OCI-LY3 (cell line): Measurements from ENCODE around the gene ADAMTS14.

Experiments
- EZH2phosphoT487 ChIP-seq: fragments of 200-600 bp; shearing (Covaris generic); IDR thresholded peaks from 2 replicates; pipeline ENCODE4 v1.6.1; 2018; ENCODE audit warnings: antibody characterized with exemption, mixed run types, low read depth
- TF ChIP-seq, protein P1 (sequence below): fragments of 200-600, 300-600 bp; sonication (generic); IDR thresholded peaks from 2 replicates; pipeline ENCODE4 v1.5.1; 2014; ENCODE audit warnings: antibody characterized with exemption, low read length, low read depth

- TF ChIP-seq, protein P1, sequence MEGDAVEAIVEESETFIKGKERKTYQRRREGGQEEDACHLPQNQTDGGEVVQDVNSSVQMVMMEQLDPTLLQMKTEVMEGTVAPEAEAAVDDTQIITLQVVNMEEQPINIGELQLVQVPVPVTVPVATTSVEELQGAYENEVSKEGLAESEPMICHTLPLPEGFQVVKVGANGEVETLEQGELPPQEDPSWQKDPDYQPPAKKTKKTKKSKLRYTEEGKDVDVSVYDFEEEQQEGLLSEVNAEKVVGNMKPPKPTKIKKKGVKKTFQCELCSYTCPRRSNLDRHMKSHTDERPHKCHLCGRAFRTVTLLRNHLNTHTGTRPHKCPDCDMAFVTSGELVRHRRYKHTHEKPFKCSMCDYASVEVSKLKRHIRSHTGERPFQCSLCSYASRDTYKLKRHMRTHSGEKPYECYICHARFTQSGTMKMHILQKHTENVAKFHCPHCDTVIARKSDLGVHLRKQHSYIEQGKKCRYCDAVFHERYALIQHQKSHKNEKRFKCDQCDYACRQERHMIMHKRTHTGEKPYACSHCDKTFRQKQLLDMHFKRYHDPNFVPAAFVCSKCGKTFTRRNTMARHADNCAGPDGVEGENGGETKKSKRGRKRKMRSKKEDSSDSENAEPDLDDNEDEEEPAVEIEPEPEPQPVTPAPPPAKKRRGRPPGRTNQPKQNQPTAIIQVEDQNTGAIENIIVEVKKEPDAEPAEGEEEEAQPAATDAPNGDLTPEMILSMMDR: no peak
- no peak for TF ChIP-seq EZH2phosphoT487
Observed at GRCh38 chr10:70689661-70690060, 17.4 kb downstream of the ADAMTS14 start.
